SK-N-SH (cell line): ENCODE measurements around the gene WDHD1. TPM values are rescaled to one million over a fixed set of nuclear protein-coding genes. Genes with fewer than 3 reads are reported as not detected.

Source experiments
- CTCF ChIA-PET: fragments of 300-600, 350-600 bp; formaldehyde crosslinking; extraction: SDS; loops from one replicate; lab custom pipeline; 2021; lab: Yijun Ruan, JAX
- POLR2A ChIA-PET: fragments of 350-600 bp; sonication (Branson Sonifier 250); formaldehyde crosslinking; extraction: SDS; loops from one replicate; lab custom pipeline; 2020; ENCODE audit warnings: antibody characterized with exemption, inconsistent platforms; lab: Yijun Ruan, JAX
- DNase-seq: peaks from one replicate; pipeline ENCODE4 v3.0.0; 2012
- H2AFZ ChIP-seq: fragments of 200-600 bp; sonication (generic); 2 replicates; pipeline ENCODE4 v1.8.1; 2016; ENCODE audit warnings: antibody characterized with exemption, mild to moderate bottlenecking, low read depth
- H3F3A ChIP-seq: fragments of 200-600 bp; sonication (generic); replicated peaks from 2 replicates; pipeline ENCODE3; 2016; ENCODE audit warnings: antibody characterized with exemption, mild to moderate bottlenecking; ENCODE audit not compliant: insufficient read depth
- H3K27ac ChIP-seq, 2 experiments: fragments of 200-500 bp in 1 of 2; fragments of 200-600 bp in 1 of 2; sonication (Bioruptor generic) in 1 of 2; sonication (generic), shearing (Covaris generic) in 1 of 2; 2 replicates each; pipeline versions ENCODE4 v1.5.1 to v1.6.1; 2014 to 2016; ENCODE audit warnings: low read depth in 2 of 2, inconsistent platforms in 1 of 2, low read length in 1 of 2, mild to moderate bottlenecking in 1 of 2, mixed read lengths in 1 of 2
- H3K27me3 ChIP-seq: fragments of 200-600 bp; sonication (generic), shearing (Covaris generic); 2 replicates; pipeline ENCODE4 v1.6.1; 2016; ENCODE audit warnings: mixed run types; ENCODE audit not compliant: insufficient read depth
- H3K36me3 ChIP-seq, 2 experiments: fragments of 200-500 bp in 1 of 2; fragments of 200-600 bp in 1 of 2; sonication (Bioruptor generic) in 1 of 2; sonication (generic) in 1 of 2; replicated peaks in 1 of 2; 2 replicates each; pipeline versions ENCODE3 to v1.5.1; 2014 to 2016; ENCODE audit warnings: low read length in 1 of 2, mild to moderate bottlenecking in 1 of 2; ENCODE audit not compliant: insufficient read depth in 2 of 2, control insufficient read depth in 1 of 2
- H3K4me1 ChIP-seq, 2 experiments: fragments of 200-500 bp in 1 of 2; fragments of 200-600 bp in 1 of 2; sonication (Bioruptor generic) in 1 of 2; sonication (generic), shearing (Covaris generic) in 1 of 2; 2 replicates each; pipeline versions ENCODE4 v1.5.1 to v1.6.1; 2014 to 2016; ENCODE audit warnings: low read depth in 1 of 2, low read length in 1 of 2, mixed run types in 1 of 2; ENCODE audit not compliant: insufficient read depth in 2 of 2, control insufficient read depth in 1 of 2
- H3K4me2 ChIP-seq: fragments of 200-600 bp; sonication (generic), shearing (Covaris generic); 2 replicates; pipeline ENCODE4 v1.6.1; 2017; ENCODE audit warnings: mixed run types
- H3K4me3 ChIP-seq, 2 experiments: fragments of 200-500 bp in 1 of 2; fragments of 200-600 bp in 1 of 2; sonication (Bioruptor generic) in 1 of 2; sonication (generic), shearing (Covaris generic) in 1 of 2; 2 replicates each; pipeline versions ENCODE4 v1.5.1 to v1.8.1; 2014 to 2016; ENCODE audit warnings: low read depth in 2 of 2, inconsistent platforms in 1 of 2, low read length in 1 of 2, mild to moderate bottlenecking in 1 of 2, mixed read lengths in 1 of 2, moderate library complexity in 1 of 2
- H3K79me2 ChIP-seq: fragments of 200-600 bp; sonication (generic); 2 replicates; pipeline ENCODE4 v1.8.1; 2017; ENCODE audit warnings: mild to moderate bottlenecking; ENCODE audit not compliant: insufficient read depth
- H3K9ac ChIP-seq: fragments of 200-600 bp; sonication (generic); 2 replicates; pipeline ENCODE4 v1.6.1; 2017; ENCODE audit warnings: mixed run types
- H3K9me2 ChIP-seq: fragments of 200-600 bp; sonication (generic); 2 replicates; pipeline ENCODE4 v1.6.1; 2017; ENCODE audit warnings: mixed run types
- H3K9me3 ChIP-seq: fragments of 200-600 bp; sonication (generic); 2 replicates; pipeline ENCODE4 v1.6.1; 2017; ENCODE audit warnings: mixed run types, mild to moderate bottlenecking, moderate library complexity
- H4K20me1 ChIP-seq: fragments of 200-600 bp; sonication (generic); 2 replicates; pipeline ENCODE4 v1.6.1; 2017; ENCODE audit warnings: mild to moderate bottlenecking, mixed run types; ENCODE audit not compliant: insufficient read depth
- CHD2 ChIP-seq: fragments of 150-350 bp; IDR thresholded peaks from 2 replicates; pipeline ENCODE4 v1.6.1; 2018; ENCODE audit warnings: low read length; ENCODE audit not compliant: partially characterized antibody
- CTCF ChIP-seq: fragments of 200-600 bp; sonication (generic); IDR thresholded peaks from 2 replicates; pipeline ENCODE4 v1.6.1; 2017; ENCODE audit warnings: antibody characterized with exemption, mild to moderate bottlenecking, moderate library complexity
- EZH2phosphoT487 ChIP-seq: fragments of 200-600 bp; sonication (generic); IDR thresholded peaks from 2 replicates; pipeline ENCODE4 v1.6.1; 2017; ENCODE audit warnings: low read depth, mixed run types, mild to moderate bottlenecking, antibody characterized with exemption, moderate library complexity, borderline replicate concordance
- FOXM1 ChIP-seq: IDR thresholded peaks from 2 replicates; pipeline ENCODE4 v1.4.0; 2012; ENCODE audit warnings: low read depth, mild to moderate bottlenecking
- GABPA ChIP-seq: IDR thresholded peaks from 2 replicates; pipeline ENCODE4 v1.4.0; 2012; ENCODE audit warnings: low read depth, mild to moderate bottlenecking
- GATA2 ChIP-seq: sonication (generic); formaldehyde crosslinking; IDR thresholded peaks from 2 replicates; pipeline ENCODE4 v1.5.0; 2020; ENCODE audit warnings: mild to moderate bottlenecking, missing genetic modification reagents
- MEF2A ChIP-seq: IDR thresholded peaks from 2 replicates; pipeline ENCODE4 v1.4.0; 2012; ENCODE audit warnings: low read depth, borderline replicate concordance
- MXI1 ChIP-seq: IDR thresholded peaks from 2 replicates; pipeline ENCODE4 v1.6.1; 2012; ENCODE audit warnings: mild to moderate bottlenecking, low read depth, low read length, improper control_type of control experiment
- NRF1 ChIP-seq: IDR thresholded peaks from 2 replicates; pipeline ENCODE4 v1.6.1; 2012; ENCODE audit warnings: low read depth, mild to moderate bottlenecking, low read length
- RAD21 ChIP-seq: IDR thresholded peaks from 2 replicates; pipeline ENCODE4 v1.6.1; 2012; ENCODE audit warnings: mild to moderate bottlenecking, low read length
- RCOR1 ChIP-seq: fragments of 150-350 bp; IDR thresholded peaks from 2 replicates; pipeline ENCODE4 v1.6.1; 2017; ENCODE audit warnings: antibody characterized with exemption, low read length
- RFX5 ChIP-seq: IDR thresholded peaks from 2 replicates; pipeline ENCODE4 v1.6.1; 2012; ENCODE audit warnings: mild to moderate bottlenecking, improper control_type of control experiment, low read length
- RXRA ChIP-seq: IDR thresholded peaks from 2 replicates; pipeline ENCODE4 v1.4.0; 2012; ENCODE audit warnings: low read depth, mild to moderate bottlenecking, borderline replicate concordance
- TCF12 ChIP-seq: IDR thresholded peaks from 2 replicates; pipeline ENCODE4 v1.4.0; 2012
- TEAD4 ChIP-seq: IDR thresholded peaks from 2 replicates; pipeline ENCODE4 v1.4.0; 2012; ENCODE audit warnings: mild to moderate bottlenecking, borderline replicate concordance; ENCODE audit not compliant: insufficient read depth
- YY1 ChIP-seq: IDR thresholded peaks from 2 replicates; pipeline ENCODE4 v1.4.0; 2012; ENCODE audit warnings: low read depth, mild to moderate bottlenecking
- WGBS: methylation state at CpG from one replicate; pipeline ENCODE4 v1.1.6; 2017; ENCODE audit warnings: low lambda C conversion rate; 5-methylcytosine and 5-hydroxymethylcytosine counted together
- polyA plus RNA-seq, 3 experiments: library from polyadenylated mRNA; depleted of rRNA; stranded (reverse); fragments of >200 nt; gene quantifications; 2 replicates each; pipeline ENCODE4 v1.2.3, GENCODE V29; 2012
- TF ChIP-seq, protein P1 (sequence below): IDR thresholded peaks from 2 replicates; pipeline ENCODE4; 2012
- TF ChIP-seq, protein P2 (sequence below): fragments of 150-350 bp; IDR thresholded peaks from 2 replicates; pipeline ENCODE4 v1.6.1; 2017; ENCODE audit warnings: antibody characterized with exemption, low read length, low read depth, borderline replicate concordance
- TF ChIP-seq, protein P3 (sequence below): IDR thresholded peaks from 2 replicates; pipeline ENCODE4 v1.6.1; 2012; ENCODE audit warnings: mild to moderate bottlenecking, low read depth, low read length, moderate library complexity

The WDHD1 gene
- polyA plus RNA-seq, 1 of the 3 experiments (the other 2 are of a cell fraction), result 2.9 TPM

GRCh38 chr14:54946500-54946899 lies 80.4 kb downstream of the WDHD1 start:
- H3K4me1 ChIP-seq, result no peaks in the 10 kb centered on the region
- H3K4me2 ChIP-seq, result no peak overlapping the region
- H3K36me3 ChIP-seq, result peaks cover 0 to 13% of the 10 kb centered on the region in 2 experiments
- H3K4me3 ChIP-seq, result no peak overlapping the region
- CTCF ChIA-PET, result no interaction called here
- DNase-seq, result no peak
- no peak overlapping the region for H3K27ac ChIP-seq
- TF ChIP-seq NRF1 (no peak), EZH2phosphoT487 (no peak), YY1 (no peak), GATA2 (CRISPR knock-in tag) (no peak), RCOR1 (no peak), TEAD4 (no peak), RAD21 (no peak), TCF12 (no peak), FOXM1 (no peak), RFX5 (no peak), RXRA (no peak), CTCF (no peak), CHD2 (no peak), MEF2A (no peak), GABPA (no peak), MXI1 (no peak)
- TF ChIP-seq, protein P1, sequence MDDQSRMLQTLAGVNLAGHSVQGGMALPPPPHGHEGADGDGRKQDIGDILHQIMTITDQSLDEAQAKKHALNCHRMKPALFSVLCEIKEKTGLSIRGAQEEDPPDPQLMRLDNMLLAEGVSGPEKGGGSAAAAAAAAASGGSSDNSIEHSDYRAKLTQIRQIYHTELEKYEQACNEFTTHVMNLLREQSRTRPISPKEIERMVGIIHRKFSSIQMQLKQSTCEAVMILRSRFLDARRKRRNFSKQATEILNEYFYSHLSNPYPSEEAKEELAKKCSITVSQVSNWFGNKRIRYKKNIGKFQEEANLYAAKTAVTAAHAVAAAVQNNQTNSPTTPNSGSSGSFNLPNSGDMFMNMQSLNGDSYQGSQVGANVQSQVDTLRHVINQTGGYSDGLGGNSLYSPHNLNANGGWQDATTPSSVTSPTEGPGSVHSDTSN, result no peak
- TF ChIP-seq, protein P2, sequence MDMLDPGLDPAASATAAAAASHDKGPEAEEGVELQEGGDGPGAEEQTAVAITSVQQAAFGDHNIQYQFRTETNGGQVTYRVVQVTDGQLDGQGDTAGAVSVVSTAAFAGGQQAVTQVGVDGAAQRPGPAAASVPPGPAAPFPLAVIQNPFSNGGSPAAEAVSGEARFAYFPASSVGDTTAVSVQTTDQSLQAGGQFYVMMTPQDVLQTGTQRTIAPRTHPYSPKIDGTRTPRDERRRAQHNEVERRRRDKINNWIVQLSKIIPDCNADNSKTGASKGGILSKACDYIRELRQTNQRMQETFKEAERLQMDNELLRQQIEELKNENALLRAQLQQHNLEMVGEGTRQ, result no peak
- TF ChIP-seq, protein P3, sequence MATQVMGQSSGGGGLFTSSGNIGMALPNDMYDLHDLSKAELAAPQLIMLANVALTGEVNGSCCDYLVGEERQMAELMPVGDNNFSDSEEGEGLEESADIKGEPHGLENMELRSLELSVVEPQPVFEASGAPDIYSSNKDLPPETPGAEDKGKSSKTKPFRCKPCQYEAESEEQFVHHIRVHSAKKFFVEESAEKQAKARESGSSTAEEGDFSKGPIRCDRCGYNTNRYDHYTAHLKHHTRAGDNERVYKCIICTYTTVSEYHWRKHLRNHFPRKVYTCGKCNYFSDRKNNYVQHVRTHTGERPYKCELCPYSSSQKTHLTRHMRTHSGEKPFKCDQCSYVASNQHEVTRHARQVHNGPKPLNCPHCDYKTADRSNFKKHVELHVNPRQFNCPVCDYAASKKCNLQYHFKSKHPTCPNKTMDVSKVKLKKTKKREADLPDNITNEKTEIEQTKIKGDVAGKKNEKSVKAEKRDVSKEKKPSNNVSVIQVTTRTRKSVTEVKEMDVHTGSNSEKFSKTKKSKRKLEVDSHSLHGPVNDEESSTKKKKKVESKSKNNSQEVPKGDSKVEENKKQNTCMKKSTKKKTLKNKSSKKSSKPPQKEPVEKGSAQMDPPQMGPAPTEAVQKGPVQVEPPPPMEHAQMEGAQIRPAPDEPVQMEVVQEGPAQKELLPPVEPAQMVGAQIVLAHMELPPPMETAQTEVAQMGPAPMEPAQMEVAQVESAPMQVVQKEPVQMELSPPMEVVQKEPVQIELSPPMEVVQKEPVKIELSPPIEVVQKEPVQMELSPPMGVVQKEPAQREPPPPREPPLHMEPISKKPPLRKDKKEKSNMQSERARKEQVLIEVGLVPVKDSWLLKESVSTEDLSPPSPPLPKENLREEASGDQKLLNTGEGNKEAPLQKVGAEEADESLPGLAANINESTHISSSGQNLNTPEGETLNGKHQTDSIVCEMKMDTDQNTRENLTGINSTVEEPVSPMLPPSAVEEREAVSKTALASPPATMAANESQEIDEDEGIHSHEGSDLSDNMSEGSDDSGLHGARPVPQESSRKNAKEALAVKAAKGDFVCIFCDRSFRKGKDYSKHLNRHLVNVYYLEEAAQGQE, result no peak
- H3K27me3 ChIP-seq, result no peaks in the 10 kb centered on the region
- no peaks in the 10 kb centered on the region for H3K9me3 ChIP-seq
- POLR2A ChIA-PET, result no interaction called here
- no peaks in the 10 kb centered on the region for H3K9me2 ChIP-seq
- 99% methylated on average over 4 of the region's 4 CpGs for WGBS
- H3F3A ChIP-seq, result no peaks in the 10 kb centered on the region
- no peaks in the 10 kb centered on the region for H3K79me2 ChIP-seq
- H2AFZ ChIP-seq, result no peak overlapping the region
- no peaks in the 10 kb centered on the region for H4K20me1 ChIP-seq
- no peak overlapping the region for H3K9ac ChIP-seq
